Mononuclear cell (primary cell): ENCODE results near the gene CPLX3. TPM values are rescaled to one million over a fixed set of nuclear protein-coding genes. Genes with fewer than 3 reads are reported as not detected.
A peak's percentile ranks its signal among the peaks of the same experiment; 100 is the strongest.
"Not testable (repeated sequence)": the region's sequence is repeated elsewhere in the genome, so short reads cannot be mapped to it uniquely, and the experiment has no call there.

Source experiments
- H3K27me3 ChIP-seq: 2 replicates; pipeline ENCODE4 v1.6.0; 2011; ENCODE audit warnings: low read length, control low read depth; ENCODE audit not compliant: insufficient read depth
- H3K4me1 ChIP-seq: 2 replicates; pipeline ENCODE4 v1.5.1; 2011; ENCODE audit warnings: mild to moderate bottlenecking, low read length, control low read depth; ENCODE audit not compliant: insufficient read depth
- H3K4me3 ChIP-seq: 2 replicates; pipeline ENCODE4 v1.5.1; 2011; ENCODE audit warnings: mild to moderate bottlenecking, low read length, moderate library complexity
- H3K9me3 ChIP-seq: 2 replicates; pipeline ENCODE4 v1.5.1; 2011; ENCODE audit warnings: low read depth, mild to moderate bottlenecking, control low read depth, low read length
- total RNA-seq: library from RNA; depleted of rRNA; stranded (reverse); fragments of >200 nt; gene quantifications from one replicate; pipeline ENCODE4 v1.2.3, GENCODE V29; 2012

The CPLX3 gene
- total RNA-seq, 1 donor = not detected

- Histone ChIP-seq H3K27me3 (no peaks in the 10 kb centered on the region), H3K4me1 (peaks cover 87% of the 10 kb centered on the region), H3K4me3 (peak overlapping the region; percentile 98), H3K9me3 (no peaks in the 10 kb centered on the region)
These were observed 41.0 kb upstream of the CPLX3 start for GRCh38 chr15:74785194-74786032.

GRCh38 chr15:74786081-74786480 lies 40.3 kb upstream of the CPLX3 start:
- peak overlapping the region; percentile 98 for H3K4me3 ChIP-seq
- H3K4me1 ChIP-seq = peaks cover 87% of the 10 kb centered on the region
- H3K9me3 ChIP-seq, H3K27me3 ChIP-seq: not testable (repeated sequence)

- H3K27me3 ChIP-seq = no peaks in the 10 kb centered on the region
- peak overlapping the region; percentile 98 for H3K4me3 ChIP-seq
- H3K9me3 ChIP-seq = no peaks in the 10 kb centered on the region
- peaks cover 87% of the 10 kb centered on the region for H3K4me1 ChIP-seq
These were observed 39.8 kb upstream of the CPLX3 start for GRCh38 chr15:74786551-74787165.

GRCh38 chr15:74787251-74788041 lies 39.0 kb upstream of the CPLX3 start:
- Histone ChIP-seq H3K27me3 (no peaks in the 10 kb centered on the region), H3K9me3 (no peaks in the 10 kb centered on the region), H3K4me3 (peak overlapping the region; percentile 98), H3K4me1 (peaks cover 95% of the 10 kb centered on the region)

- Histone ChIP-seq H3K4me1 (peaks cover 98% of the 10 kb centered on the region), H3K27me3 (no peaks in the 10 kb centered on the region), H3K4me3 (peak overlapping the region; percentile 47), H3K9me3 (no peaks in the 10 kb centered on the region)
These were observed 38.3 kb upstream of the CPLX3 start for GRCh38 chr15:74788042-74788682.

GRCh38 chr15:74788683-74789151 lies 37.7 kb upstream of the CPLX3 start:
- H3K9me3 ChIP-seq = no peaks in the 10 kb centered on the region
- H3K4me1 ChIP-seq = peaks cover 98% of the 10 kb centered on the region
- peak overlapping the region; percentile 47 for H3K4me3 ChIP-seq
- no peaks in the 10 kb centered on the region for H3K27me3 ChIP-seq

- no peaks in the 10 kb centered on the region for H3K9me3 ChIP-seq
- peaks cover 95% of the 10 kb centered on the region for H3K4me1 ChIP-seq
- no peaks in the 10 kb centered on the region for H3K27me3 ChIP-seq
- H3K4me3 ChIP-seq = peak overlapping the region; percentile 47
These were observed 37.2 kb upstream of the CPLX3 start for GRCh38 chr15:74789171-74789631.

GRCh38 chr15:74789741-74790079 lies 36.7 kb upstream of the CPLX3 start:
- H3K4me1 ChIP-seq = peaks cover 95% of the 10 kb centered on the region
- H3K27me3 ChIP-seq = no peaks in the 10 kb centered on the region
- H3K9me3 ChIP-seq = no peaks in the 10 kb centered on the region
- H3K4me3 ChIP-seq = peak overlapping the region; percentile 47

GRCh38 chr15:74790080-74790916 lies 36.1 kb upstream of the CPLX3 start:
- Histone ChIP-seq H3K4me3 (peak overlapping the region; percentile 47), H3K9me3 (no peaks in the 10 kb centered on the region), H3K4me1 (peaks cover 95% of the 10 kb centered on the region), H3K27me3 (no peaks in the 10 kb centered on the region)

- Histone ChIP-seq H3K4me3 (no peak overlapping the region), H3K9me3 (no peaks in the 10 kb centered on the region), H3K27me3 (no peaks in the 10 kb centered on the region), H3K4me1 (peaks cover 95% of the 10 kb centered on the region)
These were observed 35.4 kb upstream of the CPLX3 start for GRCh38 chr15:74791007-74791406.

- Histone ChIP-seq H3K4me1 (peaks cover 95% of the 10 kb centered on the region), H3K4me3 (no peak overlapping the region), H3K9me3 (no peaks in the 10 kb centered on the region), H3K27me3 (no peaks in the 10 kb centered on the region)
These were observed 34.8 kb upstream of the CPLX3 start for GRCh38 chr15:74791667-74792066.

- H3K4me1 ChIP-seq = peaks cover 96% of the 10 kb centered on the region
- no peaks in the 10 kb centered on the region for H3K9me3 ChIP-seq
- H3K4me3 ChIP-seq = no peak overlapping the region
- no peaks in the 10 kb centered on the region for H3K27me3 ChIP-seq
These were observed 34.0 kb upstream of the CPLX3 start for GRCh38 chr15:74792227-74793016.

- Histone ChIP-seq H3K4me1 (peaks cover 97% of the 10 kb centered on the region), H3K9me3 (no peaks in the 10 kb centered on the region), H3K27me3 (no peaks in the 10 kb centered on the region), H3K4me3 (no peak overlapping the region)
These were observed 33.0 kb upstream of the CPLX3 start for GRCh38 chr15:74793135-74794028.
